ENCODE measurements around the gene USP40. TPM values are rescaled to one million over a fixed set of nuclear protein-coding genes. Genes with fewer than 3 reads are reported as not detected.
"Not testable (repeated sequence)": the region's sequence is repeated elsewhere in the genome, so short reads cannot be mapped to it uniquely, and the experiment has no call there.

USP40 gene
- total RNA-seq, 1 donor from 2014 or later: 20.0 TPM

GRCh38 chr2:233602076-233602475, 35.5 kb upstream of the USP40 start:
- peaks cover 49% of the 10 kb centered on the region for H3K27me3 ChIP-seq (ENCODE audit: low read depth)
- H3K9me3 ChIP-seq (replicated peaks): no peaks in the 10 kb centered on the region
- no peak overlapping the region for H3K27ac ChIP-seq (replicated peaks)
- no peaks in the 10 kb centered on the region for H3K36me3 ChIP-seq
- H3K4me1 ChIP-seq: no peaks in the 10 kb centered on the region
- TF ChIP-seq CTCF (IDR thresholded peaks at IDR 0.05; ENCODE audit: borderline replicate concordance): no peak
- intact Hi-C loops (cut with micrococcal nuclease): no loop called here
- H3K4me3 ChIP-seq: no peak overlapping the region
- no peak for DNase-seq

GRCh38 chr2:233600386-233600785, 33.8 kb upstream of the USP40 start:
- Histone ChIP-seq H3K4me3 (no peak overlapping the region), H3K27ac (replicated peaks) (no peak overlapping the region), H3K36me3 (no peaks in the 10 kb centered on the region), H3K9me3 (replicated peaks) (no peaks in the 10 kb centered on the region), H3K27me3 (ENCODE audit: low read depth) (peaks cover 49% of the 10 kb centered on the region), H3K4me1 (no peaks in the 10 kb centered on the region)
- intact Hi-C loops (cut with micrococcal nuclease): no loop called here
- no peak for TF ChIP-seq CTCF (IDR thresholded peaks at IDR 0.05; ENCODE audit: borderline replicate concordance)
- DNase-seq: no peak

- intact Hi-C loops (cut with micrococcal nuclease): no loop called here
- no peak for DNase-seq
- H3K36me3 ChIP-seq: no peaks in the 10 kb centered on the region
- H3K9me3 ChIP-seq (replicated peaks): no peaks in the 10 kb centered on the region
- no peak overlapping the region for H3K27ac ChIP-seq (replicated peaks)
- TF ChIP-seq CTCF (IDR thresholded peaks at IDR 0.05; ENCODE audit: borderline replicate concordance): no peak
- no peaks in the 10 kb centered on the region for H3K4me1 ChIP-seq
- peaks cover 47% of the 10 kb centered on the region for H3K27me3 ChIP-seq (ENCODE audit: low read depth)
- H3K4me3 ChIP-seq: no peak overlapping the region
These were observed 32.4 kb upstream of the USP40 start for GRCh38 chr2:233598952-233599351.

- intact Hi-C loops (cut with micrococcal nuclease): no loop called here
- no peaks in the 10 kb centered on the region for H3K36me3 ChIP-seq
- H3K27me3 ChIP-seq (ENCODE audit: low read depth): peaks cover 33% of the 10 kb centered on the region
- H3K4me1 ChIP-seq: no peaks in the 10 kb centered on the region
- H3K4me3 ChIP-seq: no peak overlapping the region
- DNase-seq: no peak
- no peaks in the 10 kb centered on the region for H3K9me3 ChIP-seq (replicated peaks)
- no peak for TF ChIP-seq CTCF (IDR thresholded peaks at IDR 0.05; ENCODE audit: borderline replicate concordance)
- no peak overlapping the region for H3K27ac ChIP-seq (replicated peaks)
These were observed 30.9 kb upstream of the USP40 start for GRCh38 chr2:233597522-233597921.

- no peak for DNase-seq
- TF ChIP-seq CTCF (IDR thresholded peaks at IDR 0.05; ENCODE audit: borderline replicate concordance): no peak
- Histone ChIP-seq H3K27me3 (ENCODE audit: low read depth) (peaks cover 22% of the 10 kb centered on the region), H3K36me3 (no peaks in the 10 kb centered on the region), H3K27ac (replicated peaks) (no peak overlapping the region), H3K4me3 (no peak overlapping the region), H3K4me1 (no peaks in the 10 kb centered on the region), H3K9me3 (replicated peaks) (no peaks in the 10 kb centered on the region)
- intact Hi-C loops (cut with micrococcal nuclease): no loop called here
These were observed 26.6 kb upstream of the USP40 start for GRCh38 chr2:233593201-233593600.

- H3K27me3 ChIP-seq (ENCODE audit: low read depth): peaks cover 27% of the 10 kb centered on the region
- intact Hi-C loops (cut with micrococcal nuclease): not testable (repeated sequence)
These were observed 26.1 kb upstream of the USP40 start for GRCh38 chr2:233592706-233593105.

More at GRCh38 chr2:233592706-233593105, 26.1 kb upstream of the USP40 start:
- not testable (repeated sequence) for H3K9me3 ChIP-seq (replicated peaks); DNase-seq; H3K4me1 ChIP-seq; H3K27ac ChIP-seq (replicated peaks); H3K4me3 ChIP-seq; H3K36me3 ChIP-seq
